ENCODE results near the gene KCNA1.

KCNA1 gene

DNA sequence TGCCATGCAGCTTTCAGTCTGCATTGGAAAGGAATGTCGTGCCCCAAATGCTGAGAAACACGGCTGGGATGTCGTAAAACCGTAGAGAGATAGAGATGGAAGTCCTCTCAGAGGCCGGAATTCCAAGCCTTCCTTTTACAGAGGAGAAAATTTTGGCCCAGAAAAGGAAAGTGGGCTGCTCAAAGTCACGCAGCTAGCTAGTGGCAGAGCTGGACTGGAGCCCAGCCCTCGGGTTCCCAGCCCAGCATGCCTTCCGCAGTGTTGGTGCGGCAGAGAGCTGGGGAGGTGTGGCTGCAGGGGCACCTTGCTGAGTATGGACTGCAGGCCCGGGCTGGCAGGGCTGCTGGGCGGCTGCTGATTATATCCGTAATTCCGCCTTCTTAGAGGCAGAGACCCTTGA, 50.3 kb downstream of the KCNA1 start:
- no peaks in the 10 kb centered on the region for H3K36me3 ChIP-seq (ENCODE audit: insufficient read depth, low read length)
- H3K9ac ChIP-seq (ENCODE audit: low read depth, low read length): no peak overlapping the region
- H3K4me1 ChIP-seq (ENCODE audit: insufficient read depth, low read length): peaks cover 6% of the 10 kb centered on the region
- H3K9me3 ChIP-seq (ENCODE audit: control insufficient read depth, insufficient read depth, low read length): no peaks in the 10 kb centered on the region

- Histone ChIP-seq H3K9me3 (ENCODE audit: control insufficient read depth, insufficient read depth, low read length) (no peaks in the 10 kb centered on the region), H3K4me1 (ENCODE audit: insufficient read depth, low read length) (peaks cover 6% of the 10 kb centered on the region), H3K9ac (ENCODE audit: low read depth, low read length) (no peak overlapping the region), H3K36me3 (ENCODE audit: insufficient read depth, low read length) (no peaks in the 10 kb centered on the region)
These were observed 50.8 kb downstream of the KCNA1 start for GRCh38 chr12:4960547-4960946.

GRCh38 chr12:4961311-4961710, 51.6 kb downstream of the KCNA1 start:
- Histone ChIP-seq H3K36me3 (ENCODE audit: insufficient read depth, low read length) (no peaks in the 10 kb centered on the region), H3K9ac (ENCODE audit: low read depth, low read length) (no peak overlapping the region), H3K4me1 (ENCODE audit: insufficient read depth, low read length) (peaks cover under 1% of the 10 kb centered on the region; the same call in 1 of the 2 replicates), H3K9me3 (ENCODE audit: control insufficient read depth, insufficient read depth, low read length) (no peaks in the 10 kb centered on the region)

DNA sequence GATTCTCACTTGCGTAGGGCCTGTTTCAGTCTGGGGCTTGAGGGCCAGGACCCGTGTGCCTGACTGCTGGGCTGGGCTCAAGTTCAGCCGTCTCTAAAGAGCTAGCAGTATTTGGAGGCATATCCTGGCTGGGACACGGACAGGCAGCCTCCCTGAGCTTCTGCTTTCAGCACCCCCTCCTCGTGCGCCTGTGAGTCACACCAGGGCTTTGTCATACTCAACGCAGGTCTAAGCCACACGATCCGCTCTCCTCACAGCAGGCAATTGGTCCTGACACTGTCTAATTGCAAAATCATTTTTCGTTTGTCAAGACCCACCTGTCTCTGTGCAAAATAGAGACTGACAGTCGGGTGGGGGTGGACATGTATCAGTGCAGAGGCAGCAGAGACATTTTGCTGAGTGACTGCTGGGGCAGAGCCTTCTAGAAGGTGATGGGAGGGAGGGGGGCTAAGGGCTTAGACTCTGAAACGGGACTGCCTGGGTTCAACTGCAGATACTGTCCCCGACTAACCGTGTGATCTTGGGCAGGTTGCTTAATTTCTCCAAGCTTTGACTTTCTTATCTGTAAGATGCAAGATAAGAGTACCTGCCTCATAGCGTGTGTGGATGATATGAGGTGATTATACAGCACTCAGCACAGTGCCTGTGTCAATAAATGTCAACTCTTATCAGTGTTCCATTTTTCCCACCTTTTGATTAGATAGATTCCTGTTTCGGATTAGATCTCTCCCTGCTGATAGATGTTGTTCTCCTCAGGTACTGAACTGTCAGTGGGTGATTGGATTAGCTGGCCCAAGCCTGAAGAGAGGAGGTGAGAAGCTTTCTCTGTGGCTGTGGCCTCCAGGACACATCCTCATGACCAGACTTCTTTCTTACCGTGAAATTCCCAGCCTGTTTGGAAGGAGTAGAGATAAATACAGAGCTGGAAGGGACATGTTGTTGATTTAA, 53.1 kb downstream of the KCNA1 start:
- Histone ChIP-seq H3K36me3 (ENCODE audit: insufficient read depth, low read length) (no peaks in the 10 kb centered on the region), H3K9me3 (ENCODE audit: control insufficient read depth, insufficient read depth, low read length) (no peaks in the 10 kb centered on the region), H3K9ac (ENCODE audit: low read depth, low read length) (no peak overlapping the region), H3K4me1 (ENCODE audit: insufficient read depth, low read length) (no peaks in the 10 kb centered on the region; the same call in 1 of the 2 replicates)
